BLaER1 treated with 17β-estradiol and CSF1 and Interleukin-3, amounts not matched to agents 10 nM and 100 nM (cell line): ENCODE measurements around the gene ANO6.

ENCODE experiments used
- H3K27ac ChIP-seq, 11 experiments: shearing (Covaris generic); formaldehyde crosslinking; 2 replicates each; pipeline ENCODE4 v1.8.1; 2022
- H3K27me3 ChIP-seq, 11 experiments: shearing (Covaris generic); formaldehyde crosslinking; 2 replicates each; pipeline ENCODE4 v1.8.1; 2022
- H3K36me3 ChIP-seq, 11 experiments: shearing (Covaris generic); formaldehyde crosslinking; 2 replicates each; pipeline ENCODE4 v1.8.1; 2022
- H3K4me1 ChIP-seq, 10 experiments: shearing (Covaris generic); formaldehyde crosslinking; 2 replicates each; pipeline ENCODE4 v1.8.1; 2022
- H3K4me2 ChIP-seq, 11 experiments: shearing (Covaris generic); formaldehyde crosslinking; 2 replicates each; pipeline ENCODE4 v1.8.1; 2022
- H3K4me3 ChIP-seq, 10 experiments: shearing (Covaris generic); formaldehyde crosslinking; 2 replicates each; pipeline ENCODE4 v1.8.1; 2022
- H3K9ac ChIP-seq, 11 experiments: shearing (Covaris generic); formaldehyde crosslinking; 2 replicates each; pipeline ENCODE4 v1.8.1; 2022
- H3K9me3 ChIP-seq, 11 experiments: shearing (Covaris generic); formaldehyde crosslinking; replicated peaks in 1 of 11; 2 replicates each; pipeline ENCODE4 v1.8.1; 2022
- H4K20me1 ChIP-seq, 11 experiments: shearing (Covaris generic); formaldehyde crosslinking; 2 replicates each; pipeline ENCODE4 v1.8.1; 2022
- Cebpa-rat ChIP-seq, 11 experiments: shearing (Covaris generic); IDR thresholded peaks; 2 replicates each; pipeline ENCODE4 v1.8.1; 2022

ANO6 gene

GRCh38 chr12:45296046-45296586 is 80.2 kb downstream of the ANO6 start:
- TF ChIP-seq Cebpa-rat (IDR thresholded peaks at IDR 0.05), result no peak
- Histone ChIP-seq H3K9me3 (no peaks in the 10 kb centered on the region), H3K9ac (no peak overlapping the region), H4K20me1 (peaks cover 0 to 25% (median 0%) of the 10 kb centered on the region in 11 experiments; a peak in 3 of 22 replicates), H3K4me3 (no peak overlapping the region), H3K27me3 (no peaks in the 10 kb centered on the region), H3K36me3 (peaks cover 0 to 13% (median 0%) of the 10 kb centered on the region in 11 experiments; a peak in 1 of 22 replicates), H3K4me1 (peaks cover 0 to 6% (median 0%) of the 10 kb centered on the region in 10 experiments; a peak in 1 of 20 replicates), H3K4me2 (no peak overlapping the region), H3K27ac (no peak overlapping the region)

GRCh38 chr12:45298047-45298446 is 82.2 kb downstream of the ANO6 start:
- Histone ChIP-seq H3K9me3 (no peaks in the 10 kb centered on the region), H3K27me3 (no peaks in the 10 kb centered on the region), H3K4me1 (no peaks in the 10 kb centered on the region), H3K9ac (no peak overlapping the region), H3K27ac (no peak overlapping the region), H4K20me1 (peaks cover 0 to 17% (median 0%) of the 10 kb centered on the region in 11 experiments; a peak in 2 of 22 replicates), H3K4me2 (no peak overlapping the region), H3K4me3 (no peak overlapping the region), H3K36me3 (peaks cover 0 to 21% (median 8%) of the 10 kb centered on the region in 11 experiments; a peak in 9 of 22 replicates)
- TF ChIP-seq Cebpa-rat (IDR thresholded peaks at IDR 0.05), result no peak

- Histone ChIP-seq H3K27me3 (no peaks in the 10 kb centered on the region), H3K4me3 (no peak overlapping the region), H3K4me2 (no peak overlapping the region), H3K27ac (no peak overlapping the region), H4K20me1 (peaks cover 0 to 17% (median 0%) of the 10 kb centered on the region in 11 experiments; a peak in 2 of 22 replicates), H3K9me3 (no peaks in the 10 kb centered on the region), H3K36me3 (peaks cover 0 to 30% (median 14%) of the 10 kb centered on the region in 11 experiments; a peak in 16 of 22 replicates), H3K4me1 (no peaks in the 10 kb centered on the region), H3K9ac (no peak overlapping the region)
- TF ChIP-seq Cebpa-rat (IDR thresholded peaks at IDR 0.05), result no peak
These were observed 83.1 kb downstream of the ANO6 start for GRCh38 chr12:45298721-45299692.

DNA sequence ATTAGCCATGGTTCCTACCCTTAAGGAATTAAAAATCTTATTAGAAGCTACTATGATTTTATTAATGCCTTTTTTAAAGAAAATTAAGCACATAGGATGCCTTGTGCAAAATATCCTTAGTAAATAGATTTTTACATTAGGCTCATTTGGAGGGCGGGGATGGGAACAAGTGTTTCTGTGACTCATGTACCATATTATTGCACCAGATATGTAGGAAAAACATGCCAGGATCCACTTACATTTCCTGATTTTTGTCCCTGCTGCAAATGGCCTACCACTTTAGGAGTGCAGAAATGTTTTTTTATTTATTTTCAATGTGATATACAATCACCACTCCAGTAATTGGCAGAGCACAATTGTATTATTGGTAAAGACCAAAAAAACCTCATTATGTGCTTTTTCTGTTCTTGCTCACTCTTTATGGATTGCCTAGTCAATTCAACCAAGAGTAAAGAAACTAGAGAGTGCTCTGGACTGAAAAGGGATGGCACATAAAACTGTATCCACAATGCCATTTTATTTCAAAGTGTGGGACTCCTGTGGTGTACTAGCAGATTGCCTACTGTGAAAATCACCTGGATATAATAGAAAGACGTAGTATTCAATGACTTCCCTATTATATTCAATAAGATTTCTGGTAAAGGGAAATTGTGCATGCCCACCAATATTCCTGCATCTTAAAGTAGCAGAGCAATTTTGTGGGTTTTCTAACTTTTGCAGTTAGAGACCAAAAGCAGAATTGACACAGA is 86.9 kb downstream of the ANO6 start:
- H3K27me3 ChIP-seq, result no peaks in the 10 kb centered on the region
- no peak overlapping the region for H3K4me3 ChIP-seq
- no peak overlapping the region for H3K4me2 ChIP-seq
- no peak overlapping the region for H3K9ac ChIP-seq
- H3K4me1 ChIP-seq, result no peaks in the 10 kb centered on the region
- H3K9me3 ChIP-seq, result 0 out of 22 replicates have a peak, but pooled peaks cover 0 to 5% (median 0%) of the 10 kb centered on the region in 11 experiments
- TF ChIP-seq Cebpa-rat (IDR thresholded peaks at IDR 0.05), result no peak
- no peak overlapping the region for H3K27ac ChIP-seq
- H3K36me3 ChIP-seq, result peaks cover 15 to 58% (median 35%) of the 10 kb centered on the region in 11 experiments; a peak in 19 of 22 replicates
- peaks cover 0 to 11% (median 0%) of the 10 kb centered on the region in 11 experiments; a peak in 2 of 22 replicates for H4K20me1 ChIP-seq

DNA sequence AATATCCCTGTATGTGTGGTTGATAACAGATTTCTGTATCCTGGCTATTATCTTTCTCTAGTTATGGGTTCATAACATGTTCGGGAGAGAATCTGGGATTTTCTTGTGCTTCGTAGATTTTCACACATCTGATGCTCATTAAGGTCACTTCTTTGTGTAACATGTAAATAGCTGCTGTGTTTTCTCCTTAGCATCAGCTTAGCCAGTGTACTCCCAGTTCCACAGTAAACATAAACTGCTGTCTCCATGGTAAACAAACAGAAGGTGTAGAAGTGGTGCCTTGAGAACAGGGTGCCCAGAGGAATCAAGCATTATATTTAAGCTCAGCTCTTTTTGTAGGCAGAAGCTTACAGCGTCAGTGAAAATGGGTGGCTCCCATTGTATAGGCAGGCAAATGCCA is 88.0 kb downstream of the ANO6 start:
- peaks cover 15 to 67% (median 35%) of the 10 kb centered on the region in 11 experiments; a peak in 19 of 22 replicates for H3K36me3 ChIP-seq
- peaks cover 0 to under 1% (median 0%) of the 10 kb centered on the region in 10 experiments; a peak in 2 of 20 replicates for H3K4me1 ChIP-seq
- H3K27me3 ChIP-seq, result no peaks in the 10 kb centered on the region
- H4K20me1 ChIP-seq, result peaks cover 0 to under 1% (median 0%) of the 10 kb centered on the region in 11 experiments; a peak in 2 of 22 replicates
- H3K9me3 ChIP-seq, result 0 out of 22 replicates have a peak, but pooled peaks cover 0 to 5% (median 0%) of the 10 kb centered on the region in 11 experiments
- no peak for TF ChIP-seq Cebpa-rat (IDR thresholded peaks at IDR 0.05)
- no peak overlapping the region for H3K4me3 ChIP-seq
- H3K4me2 ChIP-seq, result no peak overlapping the region
- H3K9ac ChIP-seq, result no peak overlapping the region
- H3K27ac ChIP-seq, result no peak overlapping the region

DNA sequence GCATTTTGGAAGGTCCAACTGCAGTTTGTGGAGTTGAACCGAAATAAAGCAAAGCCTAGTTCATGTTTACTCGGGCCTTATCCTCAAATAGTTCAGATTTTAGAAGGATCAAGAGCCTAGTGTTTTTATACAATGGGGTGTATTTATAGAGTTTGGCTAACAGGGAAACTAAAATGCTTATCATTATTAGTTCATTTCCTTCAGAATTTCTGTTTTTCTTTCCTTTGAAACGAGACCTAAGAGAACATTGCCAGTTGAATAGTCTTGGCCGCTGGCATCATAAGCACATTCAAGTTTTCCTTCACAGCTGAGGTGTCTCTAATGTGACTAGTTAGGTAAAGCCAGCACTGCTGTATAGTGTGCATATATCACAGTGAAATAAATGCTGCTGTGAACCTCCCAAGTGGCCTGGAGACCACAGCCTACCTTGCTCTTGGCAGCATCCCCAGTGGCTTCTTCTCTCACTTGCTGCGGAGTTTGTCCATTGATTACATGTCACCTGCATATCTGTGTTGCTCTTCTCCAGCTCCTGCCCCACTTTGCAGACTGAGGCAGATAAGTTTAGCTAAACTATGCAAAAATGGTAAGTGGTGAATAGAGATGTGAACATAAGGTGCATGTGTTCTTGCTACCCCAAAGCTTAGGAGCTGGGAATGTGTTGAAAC is 88.8 kb downstream of the ANO6 start:
- peaks cover 0 to 8% (median 0%) of the 10 kb centered on the region in 10 experiments; a peak in 4 of 20 replicates for H3K4me1 ChIP-seq
- no peaks in the 10 kb centered on the region; a peak in 1 of 22 replicates for H4K20me1 ChIP-seq
- no peak for TF ChIP-seq Cebpa-rat (IDR thresholded peaks at IDR 0.05)
- no peak overlapping the region for H3K4me2 ChIP-seq
- H3K9me3 ChIP-seq, result 0 out of 22 replicates have a peak, but pooled peaks cover 0 to 5% (median 0%) of the 10 kb centered on the region in 11 experiments
- no peak overlapping the region for H3K27ac ChIP-seq
- H3K9ac ChIP-seq, result no peak overlapping the region
- no peak overlapping the region for H3K4me3 ChIP-seq
- peaks cover 15 to 63% (median 35%) of the 10 kb centered on the region in 11 experiments; a peak in 19 of 22 replicates for H3K36me3 ChIP-seq
- H3K27me3 ChIP-seq, result no peaks in the 10 kb centered on the region

DNA sequence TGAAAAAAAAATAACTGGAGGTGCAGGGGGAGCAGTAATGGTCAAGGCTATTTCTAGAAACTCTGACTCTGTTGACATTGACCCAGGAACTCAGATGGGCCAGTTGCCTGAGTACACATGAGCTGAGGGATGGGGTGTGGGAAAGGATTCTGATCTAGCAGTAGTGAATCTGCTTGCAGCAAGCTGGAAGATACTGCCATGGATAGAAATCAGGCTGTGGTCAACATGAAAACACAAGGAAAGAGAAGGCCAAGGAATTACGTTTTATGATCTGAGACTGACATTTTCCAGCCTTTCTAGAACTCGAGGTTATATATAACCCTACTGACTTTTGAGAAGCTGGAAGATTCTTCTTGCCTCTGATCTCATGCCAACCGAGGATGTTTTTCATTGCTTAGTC is 90.0 kb downstream of the ANO6 start:
- H3K36me3 ChIP-seq, result peaks cover 15 to 63% (median 35%) of the 10 kb centered on the region in 11 experiments; a peak in 19 of 22 replicates
- H3K27me3 ChIP-seq, result no peaks in the 10 kb centered on the region
- no peak overlapping the region for H3K27ac ChIP-seq
- no peak overlapping the region for H3K9ac ChIP-seq
- TF ChIP-seq Cebpa-rat (IDR thresholded peaks at IDR 0.05), result no peak
- 0 out of 22 replicates have a peak, but pooled peaks cover 0 to 5% (median 0%) of the 10 kb centered on the region in 11 experiments for H3K9me3 ChIP-seq
- peaks cover 0 to 20% (median 0%) of the 10 kb centered on the region in 10 experiments; a peak in 4 of 20 replicates for H3K4me1 ChIP-seq
- H3K4me3 ChIP-seq, result no peak overlapping the region
- H3K4me2 ChIP-seq, result no peak overlapping the region
- no peaks in the 10 kb centered on the region; a peak in 1 of 22 replicates for H4K20me1 ChIP-seq
